Measurements from ENCODE around the gene RECK. TPM values are rescaled to one million over a fixed set of nuclear protein-coding genes. Genes with fewer than 3 reads are reported as not detected.

The RECK gene
- total RNA-seq, 1 donor from 2014 or later = 48.2 TPM

DNA sequence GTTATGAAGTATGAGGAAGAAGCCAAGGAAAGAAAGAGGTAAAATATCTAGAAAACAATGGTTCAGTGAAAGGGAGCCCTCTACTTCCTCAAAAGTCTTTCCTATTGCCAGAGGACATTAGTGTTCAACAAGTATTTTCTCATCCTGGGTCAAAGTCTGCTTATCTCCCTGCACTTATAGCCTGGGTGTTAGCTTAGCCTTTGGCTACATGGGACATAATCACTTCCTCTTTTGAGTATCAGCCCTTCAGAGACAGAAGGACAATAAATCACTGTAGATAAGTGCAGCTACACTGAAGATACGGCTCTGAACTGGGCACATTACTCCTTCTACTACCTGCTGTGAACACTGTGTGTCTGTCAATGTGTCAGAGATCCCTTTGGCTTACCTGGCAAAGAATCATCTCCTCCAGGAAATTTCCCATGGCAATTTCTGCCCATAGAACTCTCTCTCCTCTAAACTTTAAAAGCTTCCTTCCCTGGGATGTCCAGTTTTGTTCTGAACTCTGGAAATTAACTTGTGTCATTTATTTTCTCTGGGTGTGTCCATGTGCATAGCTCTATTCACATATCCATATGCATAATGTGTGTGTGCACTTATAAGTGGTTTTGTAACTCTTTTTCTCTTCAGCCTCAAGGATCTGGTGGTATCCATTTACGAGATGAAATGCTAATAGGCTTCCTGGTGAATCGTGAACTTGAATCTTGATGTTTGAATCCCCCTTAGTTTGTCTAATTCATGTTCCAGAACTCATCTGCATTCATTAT is 30.0 kb upstream of the RECK start:
- H3K27me3 Mint-ChIP-seq (ENCODE audit: unreplicated experiment) = no peaks in the 10 kb centered on the region
- H3K27ac Mint-ChIP-seq (ENCODE audit: unreplicated experiment) = no peak overlapping the region
- DNase-seq (ENCODE audit: low spot score) = no peak
- H3K4me1 Mint-ChIP-seq (ENCODE audit: unreplicated experiment) = peaks cover 5% of the 10 kb centered on the region
- peaks cover 9% of the 10 kb centered on the region for H3K36me3 Mint-ChIP-seq (ENCODE audit: low read depth, unreplicated experiment)
- H3K4me3 Mint-ChIP-seq (ENCODE audit: unreplicated experiment) = no peak overlapping the region
- H3K9me3 Mint-ChIP-seq (ENCODE audit: unreplicated experiment) = no peaks in the 10 kb centered on the region
- TF ChIP-seq, protein P1, sequence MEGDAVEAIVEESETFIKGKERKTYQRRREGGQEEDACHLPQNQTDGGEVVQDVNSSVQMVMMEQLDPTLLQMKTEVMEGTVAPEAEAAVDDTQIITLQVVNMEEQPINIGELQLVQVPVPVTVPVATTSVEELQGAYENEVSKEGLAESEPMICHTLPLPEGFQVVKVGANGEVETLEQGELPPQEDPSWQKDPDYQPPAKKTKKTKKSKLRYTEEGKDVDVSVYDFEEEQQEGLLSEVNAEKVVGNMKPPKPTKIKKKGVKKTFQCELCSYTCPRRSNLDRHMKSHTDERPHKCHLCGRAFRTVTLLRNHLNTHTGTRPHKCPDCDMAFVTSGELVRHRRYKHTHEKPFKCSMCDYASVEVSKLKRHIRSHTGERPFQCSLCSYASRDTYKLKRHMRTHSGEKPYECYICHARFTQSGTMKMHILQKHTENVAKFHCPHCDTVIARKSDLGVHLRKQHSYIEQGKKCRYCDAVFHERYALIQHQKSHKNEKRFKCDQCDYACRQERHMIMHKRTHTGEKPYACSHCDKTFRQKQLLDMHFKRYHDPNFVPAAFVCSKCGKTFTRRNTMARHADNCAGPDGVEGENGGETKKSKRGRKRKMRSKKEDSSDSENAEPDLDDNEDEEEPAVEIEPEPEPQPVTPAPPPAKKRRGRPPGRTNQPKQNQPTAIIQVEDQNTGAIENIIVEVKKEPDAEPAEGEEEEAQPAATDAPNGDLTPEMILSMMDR (IDR thresholded peaks at IDR 0.05; ENCODE audit: unreplicated experiment) = no peak

DNA sequence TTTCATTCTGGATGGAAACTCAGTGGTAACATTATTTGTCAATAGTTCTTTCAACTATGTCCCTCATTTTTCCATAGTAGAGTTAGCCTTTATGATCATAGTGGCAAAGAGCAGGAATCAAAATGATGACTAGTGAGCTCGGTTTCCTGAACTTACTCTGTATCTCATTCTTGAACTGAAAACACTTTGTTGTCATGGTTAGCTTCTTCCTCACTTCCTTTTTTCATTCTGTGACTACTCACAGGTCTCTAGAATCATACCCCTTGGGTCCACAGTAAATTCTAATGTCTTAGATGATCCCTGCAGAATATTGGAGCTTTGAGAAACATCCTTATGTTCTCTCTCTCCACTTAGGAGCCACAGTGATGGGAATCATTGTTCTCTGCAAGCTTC is 29.4 kb upstream of the RECK start:
- H3K4me1 Mint-ChIP-seq (ENCODE audit: unreplicated experiment) = peaks cover 5% of the 10 kb centered on the region
- no peak for DNase-seq (ENCODE audit: low spot score)
- peaks cover 9% of the 10 kb centered on the region for H3K36me3 Mint-ChIP-seq (ENCODE audit: low read depth, unreplicated experiment)
- TF ChIP-seq, protein P1 (IDR thresholded peaks at IDR 0.05; ENCODE audit: unreplicated experiment) = no peak
- H3K4me3 Mint-ChIP-seq (ENCODE audit: unreplicated experiment) = no peak overlapping the region
- no peaks in the 10 kb centered on the region for H3K9me3 Mint-ChIP-seq (ENCODE audit: unreplicated experiment)
- H3K27ac Mint-ChIP-seq (ENCODE audit: unreplicated experiment) = no peak overlapping the region
- H3K27me3 Mint-ChIP-seq (ENCODE audit: unreplicated experiment) = no peaks in the 10 kb centered on the region

DNA sequence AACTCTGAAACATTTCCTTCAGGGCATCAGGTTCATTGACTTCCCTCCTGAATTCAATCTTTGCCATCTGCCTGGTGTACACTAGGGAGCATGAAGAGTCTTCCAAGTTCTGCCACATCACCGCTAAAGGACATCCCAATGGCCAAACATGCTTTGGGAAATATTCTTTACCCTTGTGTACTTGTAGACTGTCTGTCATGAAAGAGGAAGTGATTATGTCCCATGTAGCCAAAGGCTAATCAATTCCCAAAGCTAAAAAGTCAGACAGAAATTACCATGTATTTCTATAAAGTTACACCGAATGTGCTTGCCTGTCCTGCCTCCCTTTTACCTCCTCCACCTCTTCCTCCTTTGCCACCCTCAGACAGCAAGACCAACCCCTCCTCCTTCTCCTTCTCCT is 28.9 kb upstream of the RECK start:
- H3K27me3 Mint-ChIP-seq (ENCODE audit: unreplicated experiment) = no peaks in the 10 kb centered on the region
- no peak overlapping the region for H3K27ac Mint-ChIP-seq (ENCODE audit: unreplicated experiment)
- H3K4me1 Mint-ChIP-seq (ENCODE audit: unreplicated experiment) = peaks cover 5% of the 10 kb centered on the region
- H3K9me3 Mint-ChIP-seq (ENCODE audit: unreplicated experiment) = no peaks in the 10 kb centered on the region
- no peak overlapping the region for H3K4me3 Mint-ChIP-seq (ENCODE audit: unreplicated experiment)
- H3K36me3 Mint-ChIP-seq (ENCODE audit: low read depth, unreplicated experiment) = peaks cover 9% of the 10 kb centered on the region
- DNase-seq (ENCODE audit: low spot score) = no peak
- TF ChIP-seq, protein P1 (IDR thresholded peaks at IDR 0.05; ENCODE audit: unreplicated experiment) = no peak

DNA sequence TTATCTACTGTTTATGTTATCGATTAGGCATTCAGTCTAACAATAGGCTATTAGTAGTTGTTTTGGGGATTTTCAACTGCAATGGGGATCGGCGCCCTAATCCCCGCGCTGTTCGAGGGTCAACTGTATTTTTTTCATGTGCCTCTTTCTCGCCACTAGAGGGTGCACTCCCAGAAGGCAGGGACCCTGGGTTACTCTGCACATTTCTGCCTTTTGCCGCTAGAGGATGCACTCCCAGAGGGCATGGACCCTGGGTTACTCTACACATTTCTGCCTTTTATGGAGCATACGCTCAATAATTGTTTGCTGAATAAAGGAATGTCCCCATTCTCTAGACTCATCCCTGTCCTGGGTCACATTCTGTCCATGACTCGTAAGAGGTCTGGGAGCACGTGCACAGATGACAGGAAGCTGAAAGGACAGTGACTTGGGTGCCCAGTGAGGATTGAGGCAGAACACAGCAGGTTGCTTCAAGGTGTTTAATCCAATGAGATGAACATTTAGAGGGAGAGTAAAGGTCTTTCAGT is 27.9 kb upstream of the RECK start:
- Mint-ChIP-seq H3K4me3 (ENCODE audit: unreplicated experiment) (no peak overlapping the region), H3K27ac (ENCODE audit: unreplicated experiment) (no peak overlapping the region), H3K4me1 (ENCODE audit: unreplicated experiment) (peaks cover 12% of the 10 kb centered on the region), H3K36me3 (ENCODE audit: low read depth, unreplicated experiment) (peaks cover 9% of the 10 kb centered on the region), H3K9me3 (ENCODE audit: unreplicated experiment) (no peaks in the 10 kb centered on the region), H3K27me3 (ENCODE audit: unreplicated experiment) (no peaks in the 10 kb centered on the region)
- peak; percentile 70 for DNase-seq (ENCODE audit: low spot score)
- TF ChIP-seq, protein P1 (IDR thresholded peaks at IDR 0.05; ENCODE audit: unreplicated experiment) = peak; percentile 99

DNA sequence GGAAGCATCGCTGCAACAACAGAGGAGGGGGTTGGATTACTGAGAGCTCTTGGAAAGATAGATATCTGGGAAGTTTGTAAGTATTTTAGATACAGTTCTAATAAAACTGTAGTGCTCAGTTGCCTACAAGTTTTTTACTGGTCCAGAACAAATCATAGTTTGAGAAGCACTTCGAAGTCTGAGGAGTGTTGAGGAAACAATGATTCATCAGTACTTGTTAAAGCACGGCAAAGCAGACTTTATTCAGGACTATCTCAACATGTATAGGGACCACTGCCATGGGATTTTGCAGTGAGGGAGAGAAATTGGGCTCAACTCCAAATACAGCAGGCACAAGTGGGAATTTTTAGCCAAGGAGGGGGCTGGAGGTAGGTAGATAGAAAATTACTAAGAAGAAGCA is 25.3 kb upstream of the RECK start:
- H3K27me3 Mint-ChIP-seq (ENCODE audit: unreplicated experiment) = no peaks in the 10 kb centered on the region
- peak overlapping the region; percentile 62 for H3K27ac Mint-ChIP-seq (ENCODE audit: unreplicated experiment)

More for the DNA sequence above, 25.3 kb upstream of the RECK start:
- Mint-ChIP-seq H3K9me3 (ENCODE audit: unreplicated experiment) (no peaks in the 10 kb centered on the region), H3K4me1 (ENCODE audit: unreplicated experiment) (peaks cover 14% of the 10 kb centered on the region), H3K36me3 (ENCODE audit: low read depth, unreplicated experiment) (peaks cover 6% of the 10 kb centered on the region), H3K4me3 (ENCODE audit: unreplicated experiment) (no peak overlapping the region)
- DNase-seq (ENCODE audit: low spot score) = no peak
- TF ChIP-seq, protein P1 (IDR thresholded peaks at IDR 0.05; ENCODE audit: unreplicated experiment) = no peak

All from endothelial cell (in vitro differentiated cells).